Stomach (tissue), 9 donors: ENCODE results near the gene DOP1B. TPM values are rescaled to one million over a fixed set of nuclear protein-coding genes. Genes with fewer than 3 reads are reported as not detected.

Source experiments
- DNase-seq, 2 donors: peaks; one replicate each; pipeline versions ENCODE4 v3.0.0 to v3.0.0-alpha.2; 2013 to 2019
- H3K27ac ChIP-seq, 5 donors: fragments of 200-600 bp in 4 of 5; sonication (generic) in 4 of 5; one replicate each; pipeline ENCODE4 v1.5.1; 2013 to 2019; ENCODE audit warnings: mild to moderate bottlenecking in 1 of 5, moderate library complexity in 1 of 5
- H3K27me3 ChIP-seq, 3 donors: fragments of 200-600 bp; sonication (generic); one replicate each; pipeline ENCODE4 v1.5.1; 2017 to 2019; ENCODE audit warnings: mixed run types in 1 of 3
- H3K36me3 ChIP-seq, 4 donors: fragments of 200-600 bp; sonication (generic); 1 replicate in 3 of 4; 2 replicates in 1 of 4; pipeline ENCODE4 v1.5.1; 2016 to 2019
- H3K4me1 ChIP-seq, 4 donors: fragments of 200-600 bp; sonication (generic); one replicate each; pipeline ENCODE4 v1.5.1; 2016 to 2019
- H3K4me3 ChIP-seq, 4 donors: fragments of 200-600 bp; sonication (generic) in 3 of 4; one replicate each; pipeline ENCODE4 v1.5.1; 2016 to 2019; ENCODE audit warnings: mild to moderate bottlenecking in 1 of 4
- H3K9me3 ChIP-seq, 4 donors: fragments of 200-600 bp; sonication (generic); one replicate each; pipeline ENCODE4 v1.5.1; 2016 to 2019
- EP300 ChIP-seq: sonication (generic); formaldehyde crosslinking; IDR thresholded peaks from one replicate; pipeline ENCODE4 v1.6.1; 2017; ENCODE audit warnings: antibody characterized with exemption
- POLR2A ChIP-seq, 4 donors: fragments of 450-650 bp; IDR thresholded peaks; one replicate each; pipeline ENCODE4 v1.6.1; 2016; ENCODE audit warnings: antibody characterized with exemption in 4 of 4, control low read depth in 2 of 4, mild to moderate bottlenecking in 1 of 4, moderate library complexity in 1 of 4
- POLR2AphosphoS5 ChIP-seq, 3 donors: sonication (generic); formaldehyde crosslinking; IDR thresholded peaks; one replicate each; pipeline ENCODE4 v1.6.1; 2016; ENCODE audit warnings: antibody characterized with exemption in 3 of 3
- WGBS, 5 donors: extraction: QIAGEN DNeasy Blood & Tissue Kit in 3 of 5; methylation state at CpG; one replicate each; pipeline versions ENCODE4 v1.1.5 to v1.1.7; 2013 to 2018; 5-methylcytosine and 5-hydroxymethylcytosine counted together
- intact Hi-C: fragments of 100-400 bp; cut with DNase I; formaldehyde crosslinking; loops from one replicate; pipeline ENCODE4 v1.15.1; 2023; ENCODE audit warnings: low total_unique reads
- polyA plus RNA-seq, 3 donors: library from polyadenylated mRNA; stranded (reverse); fragments of 200-250 nt; gene quantifications; one replicate each; pipeline ENCODE4 v1.2.3, GENCODE V29; 2013
- total RNA-seq, 5 donors: library from RNA; depleted of rRNA; stranded (reverse); fragments of >200 nt; gene quantifications; one replicate each; pipeline versions ENCODE4 v1.1.0 to v1.2.3, GENCODE V29; 2014 to 2016
- TF ChIP-seq, protein P1 (sequence below), 7 experiments: fragments of 450-650 bp in 4 of 7; fragments of 200-600 bp in 3 of 7; sonication (generic) in 3 of 7; IDR thresholded peaks; one replicate each; pipeline ENCODE4 v1.5.1; 2016 to 2019; ENCODE audit warnings: antibody characterized with exemption in 7 of 7, control low read depth in 2 of 7, mild to moderate bottlenecking in 1 of 7
- donor health status: healthy with polysubstance abuse.
- donor health status: Bipolar disorder and iron deficiency.
- donor health status: healthy.

DOP1B gene
- total and polyA plus RNA-seq, 8 donors = 4.1 to 63.2 (median 35.0) TPM

GRCh38 chr21:36165356-36165755 is 8.7 kb downstream of the DOP1B start:
- H3K36me3 ChIP-seq = peaks cover 6 to 44% (median 36%) of the 10 kb centered on the region in 4 donors
- no peak overlapping the region for H3K4me3 ChIP-seq
- DNase-seq = no peak
- TF ChIP-seq, protein P1, sequence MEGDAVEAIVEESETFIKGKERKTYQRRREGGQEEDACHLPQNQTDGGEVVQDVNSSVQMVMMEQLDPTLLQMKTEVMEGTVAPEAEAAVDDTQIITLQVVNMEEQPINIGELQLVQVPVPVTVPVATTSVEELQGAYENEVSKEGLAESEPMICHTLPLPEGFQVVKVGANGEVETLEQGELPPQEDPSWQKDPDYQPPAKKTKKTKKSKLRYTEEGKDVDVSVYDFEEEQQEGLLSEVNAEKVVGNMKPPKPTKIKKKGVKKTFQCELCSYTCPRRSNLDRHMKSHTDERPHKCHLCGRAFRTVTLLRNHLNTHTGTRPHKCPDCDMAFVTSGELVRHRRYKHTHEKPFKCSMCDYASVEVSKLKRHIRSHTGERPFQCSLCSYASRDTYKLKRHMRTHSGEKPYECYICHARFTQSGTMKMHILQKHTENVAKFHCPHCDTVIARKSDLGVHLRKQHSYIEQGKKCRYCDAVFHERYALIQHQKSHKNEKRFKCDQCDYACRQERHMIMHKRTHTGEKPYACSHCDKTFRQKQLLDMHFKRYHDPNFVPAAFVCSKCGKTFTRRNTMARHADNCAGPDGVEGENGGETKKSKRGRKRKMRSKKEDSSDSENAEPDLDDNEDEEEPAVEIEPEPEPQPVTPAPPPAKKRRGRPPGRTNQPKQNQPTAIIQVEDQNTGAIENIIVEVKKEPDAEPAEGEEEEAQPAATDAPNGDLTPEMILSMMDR (IDR thresholded peaks at IDR 0.05) = no peak
- TF ChIP-seq POLR2A (IDR thresholded peaks at IDR 0.05) (no peak), POLR2AphosphoS5 (IDR thresholded peaks at IDR 0.05) (no peak), EP300 (no peak)
- no peak overlapping the region for H3K27ac ChIP-seq
- H3K27me3 ChIP-seq = no peaks in the 10 kb centered on the region
- 86 to 97% (median 93%) methylated on average over 9 to 11 of the region's 11 CpGs for WGBS, 5 donors
- intact Hi-C loops = no loop called here
- peaks cover 21 to 59% (median 44%) of the 10 kb centered on the region in 4 donors for H3K4me1 ChIP-seq
- no peaks in the 10 kb centered on the region for H3K9me3 ChIP-seq

DNA sequence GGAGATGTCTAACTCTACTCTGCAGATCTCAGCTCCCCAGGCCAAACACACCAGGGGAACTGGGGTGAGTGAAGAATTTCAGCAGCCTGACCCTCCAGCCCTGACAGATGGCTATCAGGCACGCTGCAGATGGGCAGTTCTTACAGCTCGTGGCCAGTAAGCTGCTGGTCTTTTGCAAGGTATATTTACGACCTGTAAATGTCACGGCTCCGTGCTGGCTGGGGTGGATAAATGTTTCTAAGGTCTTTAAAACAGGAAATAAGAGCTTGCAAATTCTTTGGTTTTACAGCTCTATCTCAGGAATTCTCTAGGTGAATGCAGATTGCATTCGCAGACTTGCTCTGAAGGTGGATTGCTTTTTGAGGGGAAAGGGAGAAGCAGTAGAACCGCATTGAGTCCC is 10.1 kb downstream of the DOP1B start:
- Histone ChIP-seq H3K4me3 (no peak overlapping the region), H3K36me3 (peaks cover 6 to 50% (median 46%) of the 10 kb centered on the region in 4 donors), H3K4me1 (peaks cover 21 to 57% (median 41%) of the 10 kb centered on the region in 4 donors), H3K27ac (peak overlapping the region in 4 of 5 donors; percentile 13 to 36 (median 22)), H3K9me3 (no peaks in the 10 kb centered on the region), H3K27me3 (no peaks in the 10 kb centered on the region)
- DNase-seq = no peak
- TF ChIP-seq POLR2A (IDR thresholded peaks at IDR 0.05) (no peak), POLR2AphosphoS5 (IDR thresholded peaks at IDR 0.05) (no peak), EP300 (no peak)
- TF ChIP-seq, protein P1 (IDR thresholded peaks at IDR 0.05) = no peak
- WGBS, 5 donors = 36 to 63% (median 40%) methylated on average over 7 of the region's 7 CpGs
- intact Hi-C loops = no loop called here

DNA sequence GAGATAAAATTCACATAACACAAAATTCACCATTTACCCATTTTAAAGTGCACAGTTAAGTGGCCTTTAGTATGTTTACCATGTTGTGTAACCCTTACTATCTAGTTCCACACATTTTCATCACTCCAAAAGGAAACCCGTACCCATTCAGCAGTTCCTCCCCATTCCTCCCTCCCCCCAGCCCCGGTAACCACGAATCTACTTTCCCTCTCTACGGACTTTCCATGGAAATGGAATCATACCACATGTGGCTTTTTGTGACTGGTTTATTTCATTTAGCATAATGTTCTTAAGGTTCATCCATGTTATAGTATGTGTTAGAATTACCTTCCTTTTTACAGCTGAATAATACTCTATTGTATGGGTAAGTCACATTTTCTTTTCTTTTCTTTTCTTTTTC is 10.9 kb downstream of the DOP1B start:
- 85 to 92% (median 90%) methylated on average over 4 of the region's 4 CpGs for WGBS, 5 donors
- TF ChIP-seq POLR2AphosphoS5 (IDR thresholded peaks at IDR 0.05) (no peak), EP300 (no peak), POLR2A (IDR thresholded peaks at IDR 0.05) (no peak)
- TF ChIP-seq, protein P1 (IDR thresholded peaks at IDR 0.05) = no peak
- DNase-seq = no peak
- intact Hi-C loops = no loop called here
- Histone ChIP-seq H3K4me1 (peaks cover 20 to 55% (median 34%) of the 10 kb centered on the region in 4 donors), H3K27ac (no peak overlapping the region), H3K36me3 (peaks cover 6 to 55% (median 46%) of the 10 kb centered on the region in 4 donors), H3K9me3 (no peaks in the 10 kb centered on the region), H3K27me3 (no peaks in the 10 kb centered on the region), H3K4me3 (no peak overlapping the region)

- DNase-seq = no peak
- Histone ChIP-seq H3K4me3 (no peak overlapping the region), H3K27me3 (no peaks in the 10 kb centered on the region), H3K4me1 (peaks cover 5 to 34% (median 14%) of the 10 kb centered on the region in 4 donors), H3K27ac (no peak overlapping the region), H3K9me3 (no peaks in the 10 kb centered on the region), H3K36me3 (peaks cover 6 to 55% (median 46%) of the 10 kb centered on the region in 4 donors)
- TF ChIP-seq POLR2A (IDR thresholded peaks at IDR 0.05) = no peak
- no peak for TF ChIP-seq EP300
- TF ChIP-seq, protein P1 (IDR thresholded peaks at IDR 0.05) = no peak
- TF ChIP-seq POLR2AphosphoS5 (IDR thresholded peaks at IDR 0.05) = no peak
- 91 to 93% (median 92%) methylated on average over 19 of the region's 19 CpGs for WGBS, 5 donors
- intact Hi-C loops = no loop called here
Observed at GRCh38 chr21:36169470-36170128, 13.0 kb downstream of the DOP1B start.
